ENCODE data around the gene CLIC4. TPM values are rescaled to one million over a fixed set of nuclear protein-coding genes. Genes with fewer than 3 reads are reported as not detected.
"Not testable (repeated sequence)": the region's sequence is repeated elsewhere in the genome, so short reads cannot be mapped to it uniquely, and the experiment has no call there.

Gene CLIC4
- total RNA-seq, 2 experiments from 2014 or later = 16.9 to 23.0 TPM

- DNase-seq (no peak), ATAC-seq (no peak)
- Mint-ChIP-seq H3K27ac (no peak overlapping the region), H3K36me3 (no peaks in the 10 kb centered on the region), H3K4me3 (no peak overlapping the region), H3K27me3 (peaks cover 13% of the 10 kb centered on the region), H3K9me3 (ENCODE audit: low read depth) (peaks cover 5% of the 10 kb centered on the region), H3K4me1 (peaks cover 13% of the 10 kb centered on the region)
- CTCF ChIA-PET = interaction anchor here (0.6 to 3.2 kb wide), 3 partner anchors 8 to 37 kb away, joined by 3 to 11 read pairs (median 3); no protein-coding TSS in a partner anchor
Observed at GRCh38 chr1:24725209-24725651, 20.0 kb upstream of the CLIC4 start.

DNA sequence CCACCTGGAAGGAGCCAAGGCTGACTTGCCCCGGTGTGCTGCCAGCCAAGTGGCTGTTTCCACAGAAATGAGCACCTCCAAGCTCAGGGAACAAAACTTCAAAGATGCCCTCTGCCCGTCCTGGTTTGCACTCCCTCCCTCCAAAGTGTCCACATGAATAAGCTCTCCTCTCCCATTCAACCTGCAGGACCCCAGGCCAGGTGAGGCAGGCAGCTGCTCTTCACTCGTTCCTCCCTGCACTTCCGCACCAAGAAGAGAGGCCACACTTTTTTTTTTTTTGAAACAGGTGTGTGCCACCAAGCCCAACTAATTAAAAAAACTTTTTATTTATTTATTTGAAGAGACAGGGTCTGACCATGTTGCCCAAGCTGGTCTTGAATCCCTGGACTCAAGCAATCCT is 18.5 kb upstream of the CLIC4 start:
- Mint-ChIP-seq H3K27me3 (peaks cover 16% of the 10 kb centered on the region), H3K36me3 (no peaks in the 10 kb centered on the region), H3K4me3 (no peak overlapping the region), H3K9me3 (ENCODE audit: low read depth) (peaks cover 5% of the 10 kb centered on the region), H3K27ac (no peak overlapping the region), H3K4me1 (peaks cover 13% of the 10 kb centered on the region)
- no peak for DNase-seq
- CTCF ChIA-PET = interaction anchor here (1.2 to 2.3 kb wide), 3 partner anchors 26 to 104 kb away, joined by 3 to 6 read pairs (median 4); no protein-coding TSS in a partner anchor
- no peak for ATAC-seq

GRCh38 chr1:24727501-24728216 is 17.6 kb upstream of the CLIC4 start:
- Mint-ChIP-seq H3K27me3 (peaks cover 19% of the 10 kb centered on the region), H3K4me3 (no peak overlapping the region), H3K4me1 (peaks cover 7% of the 10 kb centered on the region), H3K27ac (no peak overlapping the region), H3K36me3 (no peaks in the 10 kb centered on the region), H3K9me3 (ENCODE audit: low read depth) (no peaks in the 10 kb centered on the region)
- peak; percentile 40 for ATAC-seq
- no peak for DNase-seq
- CTCF ChIA-PET = interaction anchor here (0.9 to 2.3 kb wide), 4 partner anchors 25 to 965 kb away, joined by 3 to 6 read pairs (median 4); no protein-coding TSS in a partner anchor

GRCh38 chr1:24728982-24729381 is 16.3 kb upstream of the CLIC4 start:
- no peak for ATAC-seq
- H3K4me3 Mint-ChIP-seq = no peak overlapping the region
- H3K27me3 Mint-ChIP-seq = peaks cover 19% of the 10 kb centered on the region
- H3K9me3 Mint-ChIP-seq (ENCODE audit: low read depth) = no peaks in the 10 kb centered on the region
- H3K36me3 Mint-ChIP-seq = no peaks in the 10 kb centered on the region
- CTCF ChIA-PET = interaction anchor here (1.3 kb wide), 1 partner anchor 13 kb away, joined by 3 read pairs; no protein-coding TSS in a partner anchor
- no peak overlapping the region for H3K27ac Mint-ChIP-seq
- H3K4me1 Mint-ChIP-seq = peaks cover 7% of the 10 kb centered on the region
- DNase-seq = no peak

GRCh38 chr1:24732186-24732885 is 12.9 kb upstream of the CLIC4 start:
- Mint-ChIP-seq H3K4me1 (peaks cover 9% of the 10 kb centered on the region), H3K9me3 (ENCODE audit: low read depth) (no peaks in the 10 kb centered on the region), H3K4me3 (no peak overlapping the region), H3K27me3 (peaks cover 11% of the 10 kb centered on the region), H3K36me3 (no peaks in the 10 kb centered on the region), H3K27ac (no peak overlapping the region)
- CTCF ChIA-PET = interaction anchor here (1.0 to 2.0 kb wide), 5 partner anchors 12 to 531 kb away, joined by 3 to 6 read pairs (median 3); partner anchors contain the start of gene CLIC4
- DNase-seq (no peak), ATAC-seq (no peak)

GRCh38 chr1:24733342-24733741 is 11.9 kb upstream of the CLIC4 start:
- not testable (repeated sequence) for H3K36me3 Mint-ChIP-seq; H3K4me1 Mint-ChIP-seq; H3K4me3 Mint-ChIP-seq; DNase-seq; ATAC-seq; H3K9me3 Mint-ChIP-seq (ENCODE audit: low read depth); H3K27ac Mint-ChIP-seq
- CTCF ChIA-PET = interaction anchor here (0.9 to 2.0 kb wide), 5 partner anchors 8 to 532 kb away, joined by 3 to 6 read pairs (median 3); no protein-coding TSS in a partner anchor
- peaks cover 11% of the 10 kb centered on the region for H3K27me3 Mint-ChIP-seq

DNA sequence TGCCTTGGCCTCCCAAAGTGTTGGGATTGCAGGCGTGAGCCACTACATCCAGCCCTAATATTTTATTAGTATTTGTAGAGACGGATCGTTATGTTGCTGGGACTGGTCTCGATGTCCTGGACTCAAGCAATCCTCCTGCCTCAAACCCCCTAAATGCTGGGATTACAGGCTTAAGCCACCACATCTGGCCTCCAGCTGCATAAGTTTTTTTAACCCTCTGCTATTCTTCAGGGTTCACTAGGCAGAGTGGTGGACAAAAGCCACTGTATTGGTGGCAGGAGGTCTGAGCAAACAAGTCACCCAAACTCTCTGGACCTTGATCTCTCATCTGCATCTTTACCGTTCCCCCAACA is 10.1 kb upstream of the CLIC4 start:
- ATAC-seq (no peak), DNase-seq (no peak)
- Mint-ChIP-seq H3K4me3 (no peak overlapping the region), H3K27ac (no peak overlapping the region), H3K27me3 (peaks cover 8% of the 10 kb centered on the region), H3K4me1 (peaks cover 2% of the 10 kb centered on the region), H3K9me3 (ENCODE audit: low read depth) (no peaks in the 10 kb centered on the region), H3K36me3 (no peaks in the 10 kb centered on the region)
- CTCF ChIA-PET = no interaction called here

DNA sequence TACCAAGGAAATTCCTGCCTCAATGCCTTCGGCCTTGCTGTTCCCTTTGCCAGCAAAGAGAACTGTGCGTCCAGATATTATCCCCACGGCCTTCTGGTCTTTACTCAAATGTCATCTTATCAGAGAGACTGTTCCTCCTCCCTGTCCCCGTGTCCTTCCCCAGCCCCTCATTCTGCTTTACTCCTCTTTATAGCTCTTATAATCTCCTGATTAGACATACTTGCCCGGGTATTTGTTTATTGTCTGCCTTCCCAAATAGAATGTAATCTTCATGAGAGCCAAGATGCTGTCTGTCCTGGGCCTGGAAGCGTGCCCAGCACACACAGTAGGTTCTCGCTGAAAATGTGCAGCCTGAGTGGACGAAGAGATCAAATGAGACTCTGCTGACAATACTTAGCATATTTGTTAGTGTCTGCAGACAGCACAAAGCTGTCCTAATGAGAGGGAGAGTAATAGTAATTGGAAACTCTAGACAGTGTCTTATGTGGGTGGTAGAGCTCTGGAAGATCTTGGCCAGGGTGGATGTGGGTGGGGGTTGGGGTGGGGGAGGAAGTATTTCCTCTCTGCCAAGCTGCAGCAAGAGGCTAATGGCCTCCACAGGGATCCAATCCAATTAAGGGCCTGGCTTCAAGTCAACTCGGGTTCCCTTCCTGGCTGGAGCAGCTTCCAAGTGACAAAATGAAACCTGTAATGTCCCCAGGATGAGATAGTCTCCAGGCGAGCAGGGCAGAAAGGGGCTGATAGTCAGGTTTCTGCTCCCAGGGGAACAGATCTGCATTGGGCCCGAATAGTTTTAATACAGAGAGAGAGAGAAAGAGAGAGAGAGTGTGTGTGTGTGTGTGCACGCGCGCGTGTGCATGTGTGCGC is 9.5 kb upstream of the CLIC4 start:
- no peaks in the 10 kb centered on the region for H3K9me3 Mint-ChIP-seq (ENCODE audit: low read depth)
- CTCF ChIA-PET = interaction anchor here (0.6 kb wide), 1 partner anchor 435 kb away, joined by 3 read pairs; no protein-coding TSS in a partner anchor
- no peak overlapping the region for H3K27ac Mint-ChIP-seq
- peaks cover 8% of the 10 kb centered on the region for H3K27me3 Mint-ChIP-seq
- H3K36me3 Mint-ChIP-seq = no peaks in the 10 kb centered on the region
- DNase-seq = no peak
- H3K4me1 Mint-ChIP-seq = peaks cover 2% of the 10 kb centered on the region
- H3K4me3 Mint-ChIP-seq = no peak overlapping the region
- ATAC-seq = no peak

- H3K27me3 Mint-ChIP-seq = peaks cover 2% of the 10 kb centered on the region
- H3K4me1 Mint-ChIP-seq = peaks cover 10% of the 10 kb centered on the region
- CTCF ChIA-PET = no interaction called here
- no peak overlapping the region for H3K27ac Mint-ChIP-seq
- H3K36me3 Mint-ChIP-seq = no peaks in the 10 kb centered on the region
- DNase-seq (no peak), ATAC-seq (no peak)
- H3K4me3 Mint-ChIP-seq = no peak overlapping the region
- no peaks in the 10 kb centered on the region for H3K9me3 Mint-ChIP-seq (ENCODE audit: low read depth)
Observed at GRCh38 chr1:24737368-24738117, 7.7 kb upstream of the CLIC4 start.

GRCh38 chr1:24739241-24739640 is 6.0 kb upstream of the CLIC4 start:
- H3K27me3 Mint-ChIP-seq = peaks cover 12% of the 10 kb centered on the region
- no peaks in the 10 kb centered on the region for H3K9me3 Mint-ChIP-seq (ENCODE audit: low read depth)
- peaks cover 20% of the 10 kb centered on the region for H3K4me1 Mint-ChIP-seq
- H3K27ac Mint-ChIP-seq = no peak overlapping the region
- ATAC-seq (no peak), DNase-seq (no peak)
- CTCF ChIA-PET = interaction anchor here (0.7 kb wide), 1 partner anchor 14 kb away, joined by 3 read pairs; no protein-coding TSS in a partner anchor
- H3K4me3 Mint-ChIP-seq = no peak overlapping the region
- H3K36me3 Mint-ChIP-seq = no peaks in the 10 kb centered on the region

GRCh38 chr1:24742090-24742938 is 2.9 kb upstream of the CLIC4 start:
- peaks cover 28% of the 10 kb centered on the region for H3K4me1 Mint-ChIP-seq
- peaks cover 23% of the 10 kb centered on the region for H3K27me3 Mint-ChIP-seq
- DNase-seq (no peak), ATAC-seq (no peak)
- H3K36me3 Mint-ChIP-seq = no peaks in the 10 kb centered on the region
- H3K27ac Mint-ChIP-seq = no peak overlapping the region
- CTCF ChIA-PET = no interaction called here
- H3K4me3 Mint-ChIP-seq = no peak overlapping the region
- no peaks in the 10 kb centered on the region for H3K9me3 Mint-ChIP-seq (ENCODE audit: low read depth)

Data from activated CD8-positive, alpha-beta memory T cell treated with anti-CD3 and anti-CD28 coated beads, Interleukin-2, amount 10 ng/mL, durations not matched to agents 7 days and 5 days (primary cell).